Uterus (tissue), 2 donors: ENCODE results near the gene ITPR3.

Experiments
- CTCF ChIP-seq, 4 experiments: fragments of 200-600 bp in 2 of 4; fragments of 450-650 bp in 2 of 4; sonication (generic) in 2 of 4; IDR thresholded peaks; one replicate each; pipeline ENCODE4 v1.5.1; 2016 to 2019; ENCODE audit warnings: antibody characterized with exemption in 4 of 4, mild to moderate bottlenecking in 2 of 4, moderate library complexity in 1 of 4
- POLR2A ChIP-seq, 2 donors: fragments of 450-650 bp; IDR thresholded peaks; one replicate each; pipeline ENCODE4 v1.6.1; 2016; ENCODE audit warnings: antibody characterized with exemption in 2 of 2, mild to moderate bottlenecking in 1 of 2, moderate library complexity in 1 of 2

- TF ChIP-seq CTCF (IDR thresholded peaks at IDR 0.05) (no peak), POLR2A (IDR thresholded peaks at IDR 0.05) (no peak)
These were observed 41.9 kb downstream of the ITPR3 start for GRCh38 chr6:33663028-33663427.
